AG09309 (cell line): ENCODE measurements around the gene MVD.

ENCODE experiments used
- DNase-seq: peaks from one replicate; pipeline ENCODE4 v3.0.0-alpha.2; 2010; ENCODE audit warnings: low read depth
- H3K4me3 ChIP-seq: 2 replicates; pipeline ENCODE4 v1.5.1; 2011; ENCODE audit warnings: mild to moderate bottlenecking, low read depth, low read length, moderate library complexity; ENCODE audit not compliant: control insufficient read depth
- CTCF ChIP-seq: IDR thresholded peaks from 2 replicates; pipeline ENCODE4 v1.5.1; 2011; ENCODE audit warnings: mild to moderate bottlenecking, low read depth, low read length, inconsistent platforms; ENCODE audit not compliant: insufficient read depth, control insufficient read depth; ENCODE audit errors: missing control alignments

The MVD gene

GRCh38 chr16:88618956-88619667, 43.8 kb downstream of the MVD start:
- DNase-seq, result no peak
- no peak overlapping the region for H3K4me3 ChIP-seq
- no peak for TF ChIP-seq CTCF

- no peak overlapping the region for H3K4me3 ChIP-seq
- TF ChIP-seq CTCF, result no peak
- no peak for DNase-seq
Measured at GRCh38 chr16:88618182-88618955, 44.5 kb downstream of the MVD start.

- no peak for DNase-seq
- TF ChIP-seq CTCF, result no peak
- H3K4me3 ChIP-seq, result no peak overlapping the region
Measured at GRCh38 chr16:88617268-88618031, 45.4 kb downstream of the MVD start.

GRCh38 chr16:88616736-88617135, 46.2 kb downstream of the MVD start:
- TF ChIP-seq CTCF, result no peak
- H3K4me3 ChIP-seq, result no peak overlapping the region
- DNase-seq, result no peak

GRCh38 chr16:88616320-88616719, 46.6 kb downstream of the MVD start:
- DNase-seq, result no peak
- H3K4me3 ChIP-seq, result no peak overlapping the region
- TF ChIP-seq CTCF, result no peak

- no peak for DNase-seq
- no peak for TF ChIP-seq CTCF
- H3K4me3 ChIP-seq, result no peak overlapping the region
Measured at GRCh38 chr16:88614818-88615580, 47.9 kb downstream of the MVD start.
